ENCODE results near the gene ATG7.

ATG7 gene

DNA sequence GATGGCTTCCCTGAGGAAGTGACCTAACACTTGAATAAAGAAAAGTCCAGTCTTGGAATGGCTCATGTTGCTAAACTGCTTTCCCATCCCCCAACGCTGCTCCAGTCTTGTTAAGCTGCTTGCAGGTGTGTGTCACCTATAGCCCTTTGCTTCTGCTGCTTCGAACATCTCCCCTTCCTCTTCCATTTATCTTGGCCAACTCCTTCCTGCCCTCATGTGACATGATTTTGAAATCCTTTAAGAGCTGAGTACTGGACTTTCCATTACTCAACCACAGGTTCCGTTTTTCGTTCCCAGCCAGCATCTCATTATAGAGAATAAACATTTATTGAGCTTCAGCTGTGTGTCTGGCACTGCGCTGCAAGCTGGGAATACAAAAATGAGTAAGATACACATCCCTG is 1.7 kb downstream of the ATG7 start:
- Histone ChIP-seq H3K36me3 (replicated peaks) (no peaks in the 10 kb centered on the region), H3K4me1 (peaks cover 3% of the 10 kb centered on the region; the same call in 1 of the 2 replicates), H3K9me3 (no peaks in the 10 kb centered on the region), H3K4me3 (no peak overlapping the region), H3K27me3 (ENCODE audit: low read depth) (no peaks in the 10 kb centered on the region)
- DNase-seq (ENCODE audit: low spot score in 2 of 2), result no peak
- in situ Hi-C loops (cut with MboI; ENCODE audit: low sequenced_read_pairs), result no loop called here

DNA sequence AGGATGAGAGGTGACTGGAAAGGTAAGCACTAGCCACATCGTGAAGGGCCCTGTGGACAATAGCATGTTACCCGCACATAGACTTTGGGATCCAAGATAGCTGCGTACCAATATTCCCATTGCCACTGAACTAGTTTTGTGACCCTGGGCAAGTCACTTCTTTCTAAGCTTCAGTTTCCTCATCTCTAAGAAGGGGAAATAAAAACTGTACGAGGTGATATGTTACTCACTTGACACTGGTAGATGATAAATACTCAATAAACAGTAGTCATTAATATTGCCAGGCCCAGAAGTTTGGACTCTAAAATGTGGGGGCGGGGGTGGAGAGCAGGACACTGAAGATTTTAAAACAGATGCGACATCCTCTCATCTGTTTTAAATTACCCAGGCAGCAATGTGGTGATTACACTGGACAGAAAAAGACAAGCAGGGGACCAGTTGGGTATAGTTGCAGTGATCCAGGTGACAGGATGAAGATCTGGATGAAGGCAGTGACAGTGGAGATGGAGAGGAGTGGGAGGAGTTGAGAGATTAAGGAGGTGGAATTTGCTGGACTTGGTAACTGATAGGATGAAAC is 2.5 kb downstream of the ATG7 start:
- no peaks in the 10 kb centered on the region for H3K36me3 ChIP-seq (replicated peaks)
- no peak for DNase-seq (ENCODE audit: low spot score in 2 of 2)
- in situ Hi-C loops (cut with MboI; ENCODE audit: low sequenced_read_pairs), result no loop called here
- H3K4me3 ChIP-seq, result no peak overlapping the region
- H3K4me1 ChIP-seq, result peaks cover 3% of the 10 kb centered on the region; the same call in 1 of the 2 replicates
- no peaks in the 10 kb centered on the region for H3K27me3 ChIP-seq (ENCODE audit: low read depth)
- no peaks in the 10 kb centered on the region for H3K9me3 ChIP-seq

DNA sequence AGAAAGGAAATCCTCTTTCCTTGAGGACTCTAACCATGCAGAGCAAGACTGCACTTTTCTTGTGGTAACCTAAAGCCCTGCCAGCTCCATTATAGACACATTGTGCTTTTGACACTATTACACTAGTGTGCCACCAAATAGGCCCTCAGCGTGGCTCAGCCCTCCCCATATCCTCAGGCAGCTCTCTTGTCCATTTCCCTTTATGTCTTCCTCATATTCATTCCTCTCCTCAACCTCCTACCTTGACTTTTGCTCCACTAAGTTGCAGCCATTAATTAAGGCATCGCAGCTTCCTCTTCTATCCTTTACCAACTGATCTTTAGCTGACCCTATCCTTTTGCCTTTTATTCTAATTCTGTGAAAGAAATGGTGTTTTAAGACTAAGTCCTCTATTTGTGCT is 3.7 kb downstream of the ATG7 start:
- no peaks in the 10 kb centered on the region for H3K27me3 ChIP-seq (ENCODE audit: low read depth)
- peaks cover 3% of the 10 kb centered on the region; the same call in 1 of the 2 replicates for H3K4me1 ChIP-seq
- no peak for DNase-seq (ENCODE audit: low spot score in 2 of 2)
- no peaks in the 10 kb centered on the region for H3K36me3 ChIP-seq (replicated peaks)
- H3K4me3 ChIP-seq, result no peak overlapping the region
- in situ Hi-C loops (cut with MboI; ENCODE audit: low sequenced_read_pairs), result no loop called here
- no peaks in the 10 kb centered on the region for H3K9me3 ChIP-seq

DNA sequence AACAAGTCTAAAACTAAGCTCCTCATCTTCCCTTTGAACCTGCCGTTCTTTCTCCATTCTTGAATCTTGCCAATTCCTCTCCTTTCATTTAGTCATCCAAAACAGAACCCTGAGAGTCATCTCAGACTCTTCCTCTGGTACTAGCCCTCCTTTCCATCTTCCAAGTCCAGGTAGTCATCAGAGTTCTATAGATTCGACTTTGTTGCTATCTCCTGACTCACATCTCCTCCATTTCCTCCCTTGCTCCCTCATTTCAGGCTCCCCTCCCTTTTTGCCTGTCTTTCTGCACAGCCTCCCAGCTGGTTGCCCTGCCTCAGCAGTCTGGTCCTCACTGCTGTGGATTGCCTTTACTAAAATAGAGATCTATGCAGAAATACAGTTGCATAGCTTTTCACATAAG is 4.7 kb downstream of the ATG7 start:
- no peak for DNase-seq (ENCODE audit: low spot score in 2 of 2)
- no peaks in the 10 kb centered on the region for H3K27me3 ChIP-seq (ENCODE audit: low read depth)

DNA sequence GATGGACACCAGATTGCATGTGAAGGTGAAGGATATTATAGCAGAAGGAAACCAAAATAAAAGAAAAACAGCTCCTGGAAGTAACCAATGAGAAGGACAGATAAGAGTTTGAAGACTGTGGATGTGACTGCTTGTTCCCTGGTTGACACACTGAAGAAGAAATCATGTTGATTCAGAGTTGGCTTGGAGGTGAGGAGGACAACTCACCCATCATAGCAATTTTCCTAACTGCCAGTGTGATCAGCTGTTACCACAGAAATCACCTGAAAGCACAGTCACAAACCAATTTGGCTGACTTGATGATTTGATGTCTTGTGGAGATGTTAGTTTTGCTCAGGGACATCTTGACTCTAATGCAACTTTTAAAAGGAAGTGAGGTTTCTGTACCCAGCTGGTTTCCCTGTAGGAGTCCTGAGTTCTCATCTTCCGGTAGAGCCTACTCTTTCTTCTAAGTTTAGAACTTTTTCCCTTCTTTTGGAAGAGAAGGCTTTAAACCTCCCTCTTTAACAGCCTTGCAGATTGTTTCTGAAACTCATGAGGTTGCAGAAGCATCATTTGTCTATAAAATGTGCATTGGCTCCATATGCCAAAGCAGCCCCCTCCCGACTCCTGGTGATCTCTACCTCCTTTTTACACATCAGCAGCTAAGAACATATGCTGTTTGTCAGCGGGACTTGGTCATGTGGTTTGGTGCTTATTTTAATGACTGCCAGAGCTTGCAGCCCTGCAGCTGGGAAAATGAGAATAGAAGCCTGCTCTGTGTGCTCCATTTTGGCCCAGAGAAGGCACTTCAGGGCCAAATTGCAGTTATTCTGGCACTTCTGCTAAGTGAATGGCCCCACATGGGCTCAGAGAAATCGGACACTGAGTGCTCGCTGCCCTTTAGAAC is 10.3 kb downstream of the ATG7 start:
- in situ Hi-C loops (cut with MboI; ENCODE audit: low sequenced_read_pairs), result no loop called here
- DNase-seq (ENCODE audit: low spot score in 2 of 2), result no peak
- H3K9me3 ChIP-seq, result no peaks in the 10 kb centered on the region
- H3K4me1 ChIP-seq, result no peaks in the 10 kb centered on the region
- H3K36me3 ChIP-seq (replicated peaks), result no peaks in the 10 kb centered on the region; the same call in 1 of the 2 replicates
- H3K27me3 ChIP-seq (ENCODE audit: low read depth), result no peaks in the 10 kb centered on the region
- H3K4me3 ChIP-seq, result no peak overlapping the region

More for the DNA sequence above, 4.7 kb downstream of the ATG7 start:
- Histone ChIP-seq H3K4me3 (no peak overlapping the region), H3K36me3 (replicated peaks) (no peaks in the 10 kb centered on the region), H3K9me3 (no peaks in the 10 kb centered on the region), H3K4me1 (peaks cover under 1% of the 10 kb centered on the region; the same call in 1 of the 2 replicates)
- in situ Hi-C loops (cut with MboI; ENCODE audit: low sequenced_read_pairs), result no loop called here

DNA sequence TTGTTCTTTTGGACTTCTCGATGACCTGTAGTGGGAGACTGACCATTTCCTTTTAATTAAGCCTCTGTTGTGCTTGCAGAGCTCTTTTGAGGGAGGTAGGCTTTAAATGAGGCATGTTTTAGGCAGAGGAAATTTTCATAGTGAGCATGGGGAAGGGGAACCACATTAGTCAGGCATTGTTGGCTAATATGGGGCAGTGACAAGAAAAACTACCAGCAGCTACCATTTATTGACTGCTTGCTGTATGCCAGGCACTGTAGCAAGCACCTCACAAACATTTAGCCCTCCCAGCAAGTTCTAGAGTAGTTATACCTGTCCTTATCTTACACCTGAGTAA is 10.9 kb downstream of the ATG7 start:
- H3K4me3 ChIP-seq, result no peak overlapping the region
- no peaks in the 10 kb centered on the region for H3K9me3 ChIP-seq
- H3K27me3 ChIP-seq (ENCODE audit: low read depth), result no peaks in the 10 kb centered on the region
- in situ Hi-C loops (cut with MboI; ENCODE audit: low sequenced_read_pairs), result no loop called here
- H3K4me1 ChIP-seq, result no peaks in the 10 kb centered on the region
- no peaks in the 10 kb centered on the region; the same call in none of the 2 replicates for H3K36me3 ChIP-seq (replicated peaks)
- no peak for DNase-seq (ENCODE audit: low spot score in 2 of 2)

DNA sequence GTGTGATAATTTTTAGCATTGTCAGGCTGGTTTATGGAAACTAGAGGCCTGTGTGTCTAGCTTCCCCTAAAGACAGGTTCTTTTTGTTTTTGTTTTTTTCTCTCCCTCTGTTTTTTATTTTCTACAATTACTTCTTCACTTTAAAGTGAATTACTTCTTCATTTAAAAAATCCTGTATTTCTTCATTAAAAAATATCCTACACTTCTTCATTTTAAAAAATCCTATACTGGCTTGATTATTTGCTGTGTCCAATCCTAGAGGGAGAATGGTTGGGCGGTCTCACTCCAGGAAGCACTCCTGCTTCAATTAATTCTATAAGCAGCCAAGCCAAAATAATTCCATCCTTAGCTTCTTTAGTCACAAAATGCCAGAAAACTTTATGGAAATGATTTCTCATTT is 11.8 kb downstream of the ATG7 start:
- Histone ChIP-seq H3K36me3 (replicated peaks) (no peaks in the 10 kb centered on the region; the same call in none of the 2 replicates), H3K9me3 (no peaks in the 10 kb centered on the region), H3K4me1 (peaks cover 2% of the 10 kb centered on the region; the same call in 1 of the 2 replicates), H3K27me3 (ENCODE audit: low read depth) (no peaks in the 10 kb centered on the region), H3K4me3 (no peak overlapping the region)
- in situ Hi-C loops (cut with MboI; ENCODE audit: low sequenced_read_pairs), result no loop called here
- no peak for DNase-seq (ENCODE audit: low spot score in 2 of 2)

DNA sequence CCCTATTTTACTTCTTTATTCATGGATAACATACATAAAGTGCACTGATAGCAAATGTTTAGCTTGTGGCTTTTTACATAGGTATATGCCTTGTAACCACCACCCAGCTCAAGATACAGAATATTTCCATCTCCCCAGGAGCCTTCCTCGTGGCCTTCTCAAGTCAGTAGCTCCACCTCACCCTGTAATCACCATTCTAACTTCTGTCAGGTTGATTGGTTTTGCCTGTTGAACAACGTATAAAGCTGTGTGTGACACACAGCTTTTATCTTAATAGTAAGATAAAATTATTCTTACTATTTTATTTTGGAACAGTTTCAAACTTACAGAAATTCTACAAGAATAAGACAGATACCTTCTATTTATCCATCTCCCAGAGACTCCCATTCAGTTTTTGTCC is 13.3 kb downstream of the ATG7 start:
- DNase-seq (ENCODE audit: low spot score in 2 of 2), result no peak
- no peak overlapping the region for H3K4me3 ChIP-seq
- in situ Hi-C loops (cut with MboI; ENCODE audit: low sequenced_read_pairs), result no loop called here
- no peaks in the 10 kb centered on the region; the same call in none of the 2 replicates for H3K36me3 ChIP-seq (replicated peaks)
- H3K4me1 ChIP-seq, result peaks cover 2% of the 10 kb centered on the region; the same call in 1 of the 2 replicates
- no peaks in the 10 kb centered on the region for H3K9me3 ChIP-seq
- no peaks in the 10 kb centered on the region for H3K27me3 ChIP-seq (ENCODE audit: low read depth)

DNA sequence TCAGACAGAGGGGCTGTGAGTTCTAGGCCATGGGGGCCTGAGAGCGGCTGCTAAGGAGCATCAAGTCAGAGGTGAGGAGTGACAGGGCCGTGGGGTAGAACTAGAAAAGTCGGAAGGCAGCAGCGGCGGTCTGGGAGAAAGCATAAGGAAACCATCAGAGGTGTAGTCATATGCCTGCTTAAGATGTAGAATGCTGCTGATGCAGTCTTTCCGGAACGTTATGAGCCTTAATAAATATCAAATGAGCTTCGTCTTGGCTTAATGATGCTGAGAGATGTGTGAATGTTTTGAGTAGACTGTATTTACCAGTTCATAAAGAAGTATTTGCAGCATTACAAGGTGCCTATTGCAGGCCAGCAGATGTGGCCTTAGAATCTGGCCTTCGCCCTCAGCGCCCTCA is 15.2 kb downstream of the ATG7 start:
- Histone ChIP-seq H3K27me3 (ENCODE audit: low read depth) (no peaks in the 10 kb centered on the region), H3K4me1 (peaks cover 2% of the 10 kb centered on the region; the same call in 1 of the 2 replicates), H3K36me3 (replicated peaks) (no peaks in the 10 kb centered on the region; the same call in none of the 2 replicates), H3K9me3 (no peaks in the 10 kb centered on the region), H3K4me3 (no peak overlapping the region)
- no peak for DNase-seq (ENCODE audit: low spot score in 2 of 2)
- in situ Hi-C loops (cut with MboI; ENCODE audit: low sequenced_read_pairs), result no loop called here

DNA sequence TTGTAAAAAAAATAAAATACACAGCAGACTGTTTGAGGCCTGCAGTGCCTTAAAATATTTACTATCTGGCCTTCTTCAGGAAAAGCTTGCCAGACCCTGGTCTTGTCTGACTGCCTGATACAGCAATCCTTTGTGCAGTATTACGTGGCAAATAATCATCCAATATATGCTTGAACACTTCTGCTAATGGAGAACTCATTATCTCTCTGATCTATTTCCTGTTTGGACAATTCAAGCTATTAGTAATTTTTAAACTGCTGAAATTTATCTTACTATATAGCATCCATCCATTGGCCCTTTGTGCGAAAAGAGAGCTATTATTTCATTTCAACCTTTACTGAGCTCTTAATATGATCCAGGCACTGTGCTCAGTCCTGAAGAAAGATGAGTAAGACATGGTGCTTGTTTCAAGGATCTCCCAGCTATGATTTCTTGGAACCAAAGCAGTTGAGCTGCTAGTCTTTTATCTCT is 15.9 kb downstream of the ATG7 start:
- H3K9me3 ChIP-seq, result no peaks in the 10 kb centered on the region
- no peak overlapping the region for H3K4me3 ChIP-seq
- peaks cover 2% of the 10 kb centered on the region; the same call in 1 of the 2 replicates for H3K4me1 ChIP-seq
- no peaks in the 10 kb centered on the region; the same call in none of the 2 replicates for H3K36me3 ChIP-seq (replicated peaks)
- in situ Hi-C loops (cut with MboI; ENCODE audit: low sequenced_read_pairs), result no loop called here
- no peaks in the 10 kb centered on the region for H3K27me3 ChIP-seq (ENCODE audit: low read depth)
- DNase-seq (ENCODE audit: low spot score in 2 of 2), result no peak

DNA sequence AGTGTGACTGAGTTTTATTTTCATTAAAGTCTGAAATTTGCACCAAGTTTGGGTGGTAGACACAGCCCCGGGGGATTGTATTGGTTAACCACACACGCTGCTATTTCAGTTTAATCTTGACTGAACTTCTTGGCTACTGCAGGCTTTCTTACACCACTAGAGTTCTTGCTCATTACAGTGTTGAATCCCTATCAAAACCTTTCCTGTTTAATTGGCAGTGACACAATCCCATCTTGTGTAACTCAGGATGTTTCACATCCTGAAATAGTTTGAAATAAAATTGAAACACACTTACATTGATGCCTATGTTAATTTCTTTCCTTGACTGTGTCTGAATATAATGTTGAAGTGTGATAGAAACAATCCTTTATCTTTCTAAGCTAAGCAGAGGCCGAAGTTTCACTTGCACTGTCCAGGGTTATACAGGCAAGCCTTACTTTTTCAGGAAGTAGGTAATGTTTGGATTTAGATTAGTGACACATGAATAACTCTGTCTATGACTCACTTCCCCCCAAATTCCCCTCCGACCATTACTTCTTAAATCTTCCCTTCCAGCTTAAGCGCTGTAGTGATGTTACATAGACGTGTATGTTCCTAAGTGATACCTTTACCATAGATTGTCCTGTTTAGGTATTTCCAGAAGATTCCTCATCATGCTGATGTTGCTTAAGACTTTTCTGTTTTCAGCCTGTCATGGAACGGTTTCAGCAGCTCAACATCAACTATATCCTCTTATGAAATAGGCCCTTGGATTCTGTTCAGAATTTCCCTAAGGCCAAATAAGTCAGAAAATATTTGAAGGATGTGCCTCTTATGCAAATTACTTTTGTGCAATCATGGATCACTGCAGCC is 16.8 kb downstream of the ATG7 start:
- no peaks in the 10 kb centered on the region for H3K9me3 ChIP-seq
- H3K27me3 ChIP-seq (ENCODE audit: low read depth), result no peaks in the 10 kb centered on the region
- no peak for DNase-seq (ENCODE audit: low spot score in 2 of 2)
- H3K4me3 ChIP-seq, result no peak overlapping the region
- H3K4me1 ChIP-seq, result peaks cover 2% of the 10 kb centered on the region; the same call in 1 of the 2 replicates
- H3K36me3 ChIP-seq (replicated peaks), result no peaks in the 10 kb centered on the region; the same call in none of the 2 replicates
- in situ Hi-C loops (cut with MboI; ENCODE audit: low sequenced_read_pairs), result no loop called here

DNA sequence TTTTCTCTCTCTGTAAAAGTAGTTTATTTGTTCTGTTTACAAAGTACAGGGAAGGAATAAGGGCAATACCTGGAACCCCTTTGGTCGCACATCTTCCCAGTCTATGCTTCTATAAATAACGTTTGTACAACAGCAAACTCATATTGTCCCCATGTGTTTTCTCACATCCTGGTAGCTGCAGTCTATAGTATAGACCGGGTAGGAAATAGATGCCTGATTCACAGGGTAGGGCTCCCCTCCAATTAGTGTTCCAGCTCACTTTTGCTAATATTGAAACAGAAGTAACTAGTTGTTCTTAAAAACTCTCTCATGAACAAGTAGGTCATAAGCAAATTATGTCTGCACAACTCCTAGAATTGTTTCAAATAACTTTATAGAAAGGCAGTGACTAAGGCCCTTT is 17.7 kb downstream of the ATG7 start:
- H3K9me3 ChIP-seq, result no peaks in the 10 kb centered on the region
- in situ Hi-C loops (cut with MboI; ENCODE audit: low sequenced_read_pairs), result no loop called here
- no peaks in the 10 kb centered on the region for H3K27me3 ChIP-seq (ENCODE audit: low read depth)
- no peak for DNase-seq (ENCODE audit: low spot score in 2 of 2)
- H3K4me3 ChIP-seq, result no peak overlapping the region
- no peaks in the 10 kb centered on the region; the same call in none of the 2 replicates for H3K36me3 ChIP-seq (replicated peaks)
- H3K4me1 ChIP-seq, result peaks cover 2% of the 10 kb centered on the region; the same call in 1 of the 2 replicates
